ENCODE results near the gene NCAPG2.

The NCAPG2 gene

DNA sequence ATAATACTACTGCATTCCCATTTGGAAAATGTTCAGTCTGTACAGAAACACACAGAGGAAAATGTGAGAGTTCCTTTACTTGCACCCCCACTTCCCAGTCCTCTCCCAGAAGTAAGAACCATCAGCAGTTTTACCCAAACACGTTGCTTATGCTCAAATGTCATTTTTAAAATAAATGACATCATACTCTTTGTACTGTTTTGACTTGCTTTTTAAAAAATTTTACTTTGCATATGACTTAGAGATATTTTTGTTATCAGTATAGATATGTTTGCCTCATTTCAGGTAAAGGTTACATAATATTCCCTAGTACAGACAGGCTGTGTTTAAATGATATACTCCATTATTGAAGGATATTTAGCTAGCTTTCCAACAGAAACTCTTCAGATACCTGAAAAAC, 103.5 kb downstream of the NCAPG2 start:
- H3K4me3 ChIP-seq (ENCODE audit: low read depth, low read length), result no peak overlapping the region
- TF ChIP-seq, protein P1, sequence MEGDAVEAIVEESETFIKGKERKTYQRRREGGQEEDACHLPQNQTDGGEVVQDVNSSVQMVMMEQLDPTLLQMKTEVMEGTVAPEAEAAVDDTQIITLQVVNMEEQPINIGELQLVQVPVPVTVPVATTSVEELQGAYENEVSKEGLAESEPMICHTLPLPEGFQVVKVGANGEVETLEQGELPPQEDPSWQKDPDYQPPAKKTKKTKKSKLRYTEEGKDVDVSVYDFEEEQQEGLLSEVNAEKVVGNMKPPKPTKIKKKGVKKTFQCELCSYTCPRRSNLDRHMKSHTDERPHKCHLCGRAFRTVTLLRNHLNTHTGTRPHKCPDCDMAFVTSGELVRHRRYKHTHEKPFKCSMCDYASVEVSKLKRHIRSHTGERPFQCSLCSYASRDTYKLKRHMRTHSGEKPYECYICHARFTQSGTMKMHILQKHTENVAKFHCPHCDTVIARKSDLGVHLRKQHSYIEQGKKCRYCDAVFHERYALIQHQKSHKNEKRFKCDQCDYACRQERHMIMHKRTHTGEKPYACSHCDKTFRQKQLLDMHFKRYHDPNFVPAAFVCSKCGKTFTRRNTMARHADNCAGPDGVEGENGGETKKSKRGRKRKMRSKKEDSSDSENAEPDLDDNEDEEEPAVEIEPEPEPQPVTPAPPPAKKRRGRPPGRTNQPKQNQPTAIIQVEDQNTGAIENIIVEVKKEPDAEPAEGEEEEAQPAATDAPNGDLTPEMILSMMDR (IDR thresholded peaks at IDR 0.05; ENCODE audit: borderline replicate concordance, insufficient read depth, low read depth, low read length), result no peak

DNA sequence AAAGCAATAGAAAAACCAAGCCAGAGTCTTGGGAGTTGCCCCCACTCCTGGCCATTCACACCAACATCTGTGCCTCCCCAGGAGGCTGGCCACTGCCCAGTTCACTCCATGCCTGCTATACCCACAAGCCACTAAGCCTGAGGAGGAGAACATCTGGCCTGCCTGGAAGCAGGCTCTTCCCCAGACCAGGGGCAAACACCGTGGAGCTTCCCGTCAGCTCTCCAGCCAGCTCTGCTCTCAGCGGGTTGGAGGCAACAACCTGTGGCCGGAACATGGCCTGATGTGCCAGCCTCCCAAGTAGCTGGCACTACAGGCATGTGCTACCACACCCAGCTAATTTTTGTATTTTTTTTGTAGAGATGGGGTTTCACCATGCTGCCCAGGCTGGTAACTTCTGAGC, 107.9 kb downstream of the NCAPG2 start:
- TF ChIP-seq, protein P1 (IDR thresholded peaks at IDR 0.05; ENCODE audit: borderline replicate concordance, insufficient read depth, low read depth, low read length), result no peak
- no peak overlapping the region for H3K4me3 ChIP-seq (ENCODE audit: low read depth, low read length)

DNA sequence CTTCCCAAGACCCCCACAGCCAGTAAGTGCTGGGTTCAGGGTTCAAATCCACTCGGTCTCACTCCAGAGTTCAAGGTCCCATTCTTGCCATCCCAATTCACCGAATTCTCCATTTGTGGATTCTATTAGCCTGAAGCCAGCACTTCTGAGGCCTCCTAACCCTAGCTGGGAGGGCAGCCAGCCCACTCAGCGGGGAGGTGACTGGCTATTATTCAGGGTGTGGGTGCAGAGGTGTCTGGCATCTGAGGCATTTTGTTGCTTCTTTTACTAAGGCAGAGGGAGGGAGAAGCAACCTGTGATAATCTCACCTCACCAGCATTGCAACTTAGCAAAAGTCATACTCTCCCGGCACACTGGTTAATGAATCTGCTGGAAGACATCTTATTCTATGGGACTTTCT, 108.3 kb downstream of the NCAPG2 start:
- no peak overlapping the region for H3K4me3 ChIP-seq (ENCODE audit: low read depth, low read length)
- TF ChIP-seq, protein P1 (IDR thresholded peaks at IDR 0.05; ENCODE audit: borderline replicate concordance, insufficient read depth, low read depth, low read length), result no peak

DNA sequence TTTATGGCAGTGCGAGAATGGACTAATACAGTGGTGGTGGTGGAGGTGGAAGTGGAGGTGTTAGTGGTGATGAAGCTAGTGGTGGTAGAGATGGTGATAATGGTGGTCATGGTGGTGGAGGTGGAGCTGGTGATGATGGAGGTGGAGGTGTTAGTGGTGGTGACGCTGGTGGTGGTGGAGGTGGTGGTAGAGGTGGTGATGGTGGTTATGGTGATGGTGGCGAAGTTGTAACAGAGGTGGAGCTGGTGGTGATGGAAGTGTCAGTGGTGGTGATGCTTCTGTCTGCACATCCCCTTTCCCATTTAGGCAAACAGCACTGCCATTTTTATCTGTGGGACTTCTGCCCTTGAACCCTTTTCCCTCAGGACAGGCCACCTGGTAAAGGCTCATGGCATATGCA, 109.5 kb downstream of the NCAPG2 start:
- TF ChIP-seq, protein P1 (IDR thresholded peaks at IDR 0.05; ENCODE audit: borderline replicate concordance, insufficient read depth, low read depth, low read length), result no peak
- H3K4me3 ChIP-seq (ENCODE audit: low read depth, low read length), result no peak overlapping the region

DNA sequence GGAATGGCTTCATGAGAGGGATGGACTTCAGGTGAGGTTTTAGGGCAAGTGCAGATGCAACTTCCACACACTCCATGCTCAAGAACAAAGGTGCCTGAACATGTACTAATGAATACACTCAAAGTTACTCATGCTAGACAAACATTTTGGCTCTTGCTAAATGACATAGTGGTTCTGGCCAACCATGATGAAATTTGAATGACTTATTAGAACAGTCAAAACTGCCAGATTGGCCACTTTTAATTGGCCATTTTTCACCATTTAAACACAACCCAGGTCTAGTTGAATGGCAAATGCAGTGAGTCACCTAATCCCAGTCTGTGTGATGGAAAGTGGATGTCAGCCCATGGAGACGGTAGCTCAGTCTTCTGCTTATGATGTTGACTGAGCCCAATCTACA, 112.1 kb downstream of the NCAPG2 start:
- TF ChIP-seq, protein P1 (IDR thresholded peaks at IDR 0.05; ENCODE audit: borderline replicate concordance, insufficient read depth, low read depth, low read length), result no peak
- H3K4me3 ChIP-seq (ENCODE audit: low read depth, low read length), result no peak overlapping the region

DNA sequence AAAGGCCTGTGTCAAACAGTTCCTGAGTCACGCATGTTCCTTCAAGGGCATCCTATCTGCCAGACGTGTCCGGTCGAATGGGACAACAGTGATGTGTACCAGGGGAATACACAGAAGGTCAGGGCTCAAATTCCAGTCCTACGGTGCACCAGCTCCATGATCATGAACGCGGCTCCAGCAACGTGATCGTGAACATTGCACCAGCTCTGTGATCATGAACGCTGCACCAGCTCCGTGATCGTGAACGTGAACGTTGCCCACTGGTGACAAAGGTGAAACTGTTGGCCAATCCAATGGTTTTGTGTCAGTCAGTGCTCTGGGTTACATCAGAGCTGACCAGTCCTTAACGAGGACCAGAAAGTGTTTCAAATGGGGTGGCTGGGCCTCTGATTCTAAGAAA, 112.7 kb downstream of the NCAPG2 start:
- TF ChIP-seq, protein P1 (IDR thresholded peaks at IDR 0.05; ENCODE audit: borderline replicate concordance, insufficient read depth, low read depth, low read length), result no peak
- H3K4me3 ChIP-seq (ENCODE audit: low read depth, low read length), result no peak overlapping the region

DNA sequence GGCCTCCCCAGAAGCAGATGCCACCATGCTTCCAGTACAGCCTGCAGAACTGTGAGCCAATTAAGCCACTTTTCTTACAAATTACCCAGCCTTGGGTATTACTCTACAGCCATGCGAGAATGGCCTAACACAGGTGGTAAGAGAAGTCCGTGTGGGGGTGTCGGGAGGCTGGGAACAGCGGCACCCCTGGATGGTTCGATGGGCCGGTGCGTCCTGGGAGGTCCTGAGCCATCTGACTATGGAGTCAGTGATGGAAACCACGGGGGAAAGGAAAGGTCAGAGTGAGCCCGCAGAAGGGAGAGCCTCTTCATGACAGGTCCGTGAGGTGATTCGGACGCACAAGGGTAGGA, 114.4 kb downstream of the NCAPG2 start:
- TF ChIP-seq, protein P1 (IDR thresholded peaks at IDR 0.05; ENCODE audit: borderline replicate concordance, insufficient read depth, low read depth, low read length), result no peak

More for the DNA sequence above, 114.4 kb downstream of the NCAPG2 start:
- no peak overlapping the region for H3K4me3 ChIP-seq (ENCODE audit: low read depth, low read length)

All from GM12875 (cell line).